ENCODE measurements around the gene CLIC3. TPM values are rescaled to one million over a fixed set of nuclear protein-coding genes. Genes with fewer than 3 reads are reported as not detected.

CLIC3 gene
- total RNA-seq, 1 donor from 2014 or later, result not detected

- H3K27ac Mint-ChIP-seq (ENCODE audit: unreplicated experiment), result no peak overlapping the region
- H3K9me3 Mint-ChIP-seq (ENCODE audit: unreplicated experiment), result no peaks in the 10 kb centered on the region
- TF ChIP-seq CTCF (IDR thresholded peaks at IDR 0.05; ENCODE audit: unreplicated experiment), result no peak
- H3K36me3 Mint-ChIP-seq (ENCODE audit: low read depth, unreplicated experiment), result no peaks in the 10 kb centered on the region
- no peaks in the 10 kb centered on the region for H3K4me1 Mint-ChIP-seq (ENCODE audit: unreplicated experiment)
- peaks cover 4% of the 10 kb centered on the region for H3K27me3 Mint-ChIP-seq (ENCODE audit: unreplicated experiment)
- DNase-seq (ENCODE audit: low spot score), result peak; percentile 89
- H3K4me3 Mint-ChIP-seq (ENCODE audit: unreplicated experiment), result peak overlapping the region; percentile 76
Measured at GRCh38 chr9:136949817-136950655, 46.3 kb downstream of the CLIC3 start.

GRCh38 chr9:136949239-136949816 lies 47.0 kb downstream of the CLIC3 start:
- Mint-ChIP-seq H3K27ac (ENCODE audit: unreplicated experiment) (no peak overlapping the region), H3K4me1 (ENCODE audit: unreplicated experiment) (no peaks in the 10 kb centered on the region)
- no peak for DNase-seq (ENCODE audit: low spot score)

GRCh38 chr9:136947955-136948510 lies 48.3 kb downstream of the CLIC3 start:
- peaks cover 6% of the 10 kb centered on the region for H3K27me3 Mint-ChIP-seq (ENCODE audit: unreplicated experiment)
- no peaks in the 10 kb centered on the region for H3K36me3 Mint-ChIP-seq (ENCODE audit: low read depth, unreplicated experiment)
- DNase-seq (ENCODE audit: low spot score), result peak; percentile 52
- no peaks in the 10 kb centered on the region for H3K9me3 Mint-ChIP-seq (ENCODE audit: unreplicated experiment)
- H3K4me1 Mint-ChIP-seq (ENCODE audit: unreplicated experiment), result no peaks in the 10 kb centered on the region
- no peak overlapping the region for H3K27ac Mint-ChIP-seq (ENCODE audit: unreplicated experiment)
- H3K4me3 Mint-ChIP-seq (ENCODE audit: unreplicated experiment), result peak overlapping the region; percentile 62
- TF ChIP-seq CTCF (IDR thresholded peaks at IDR 0.05; ENCODE audit: unreplicated experiment), result no peak

More at GRCh38 chr9:136949239-136949816, 47.0 kb downstream of the CLIC3 start:
- no peak for TF ChIP-seq CTCF (IDR thresholded peaks at IDR 0.05; ENCODE audit: unreplicated experiment)
- Mint-ChIP-seq H3K36me3 (ENCODE audit: low read depth, unreplicated experiment) (no peaks in the 10 kb centered on the region), H3K27me3 (ENCODE audit: unreplicated experiment) (peaks cover 6% of the 10 kb centered on the region), H3K9me3 (ENCODE audit: unreplicated experiment) (no peaks in the 10 kb centered on the region), H3K4me3 (ENCODE audit: unreplicated experiment) (no peak overlapping the region)

GRCh38 chr9:136947028-136947891 lies 49.1 kb downstream of the CLIC3 start:
- H3K27ac Mint-ChIP-seq (ENCODE audit: unreplicated experiment), result no peak overlapping the region
- DNase-seq (ENCODE audit: low spot score), result no peak
- H3K27me3 Mint-ChIP-seq (ENCODE audit: unreplicated experiment), result peaks cover 6% of the 10 kb centered on the region
- no peak for TF ChIP-seq CTCF (IDR thresholded peaks at IDR 0.05; ENCODE audit: unreplicated experiment)
- no peaks in the 10 kb centered on the region for H3K4me1 Mint-ChIP-seq (ENCODE audit: unreplicated experiment)
- H3K9me3 Mint-ChIP-seq (ENCODE audit: unreplicated experiment), result no peaks in the 10 kb centered on the region
- H3K4me3 Mint-ChIP-seq (ENCODE audit: unreplicated experiment), result no peak overlapping the region
- H3K36me3 Mint-ChIP-seq (ENCODE audit: low read depth, unreplicated experiment), result no peaks in the 10 kb centered on the region
